ENCODE measurements around the gene BCAS3.
A peak's percentile ranks its signal among the peaks of the same experiment; 100 is the strongest.

The BCAS3 gene

GRCh38 chr17:61135782-61136181 is 458.1 kb downstream of the BCAS3 start:
- H3K79me1 ChIP-seq (replicated peaks; ENCODE audit: low read length, poor library complexity, severe bottlenecking), result no peaks in the 10 kb centered on the region
- H2BK5ac ChIP-seq (ENCODE audit: low read depth, low read length, poor library complexity, severe bottlenecking), result no peak overlapping the region
- DNase-seq, result no peak
- no peak overlapping the region for H3K27ac ChIP-seq (ENCODE audit: low read length, poor library complexity, severe bottlenecking)
- H3K23ac ChIP-seq (ENCODE audit: low read length in 2 of 2), result no peak overlapping the region
- 93% methylated on average over 14 of the region's 14 CpGs for WGBS
- no peaks in the 10 kb centered on the region for H3K36me3 ChIP-seq (ENCODE audit: control insufficient read depth in 1 of 2, insufficient read depth in 2 of 2, low read depth in 1 of 2, low read length in 2 of 2)
- H3K4me1 ChIP-seq (ENCODE audit: control insufficient read depth, insufficient read depth, low read depth, low read length), result no peaks in the 10 kb centered on the region
- no peak overlapping the region for H3K14ac ChIP-seq (ENCODE audit: low read length in 2 of 2)
- no peak overlapping the region for H3K4me3 ChIP-seq (ENCODE audit: insufficient read depth in 1 of 2, low read depth in 1 of 2, low read length in 2 of 2)
- H2AFZ ChIP-seq (ENCODE audit: low read depth, low read length), result no peak overlapping the region
- no peaks in the 10 kb centered on the region for H3K27me3 ChIP-seq (ENCODE audit: control insufficient read depth in 1 of 2, insufficient read depth in 1 of 2, low read length in 2 of 2)
- peak overlapping the region; percentile 54 for H4K8ac ChIP-seq (ENCODE audit: low read length)
- no peak overlapping the region for H2BK15ac ChIP-seq (ENCODE audit: low read depth, poor library complexity, severe bottlenecking)
- H2BK12ac ChIP-seq (ENCODE audit: low read length in 2 of 2), result peak overlapping the region; percentile 19 to 91
- H3K9me3 ChIP-seq (ENCODE audit: control insufficient read depth, low read length), result no peaks in the 10 kb centered on the region
- H4K91ac ChIP-seq (ENCODE audit: low read length), result peak overlapping the region; percentile 25
- no peak overlapping the region for H3K9ac ChIP-seq (ENCODE audit: low read length)
- H2AK5ac ChIP-seq (ENCODE audit: low read length, severe bottlenecking), result no peak overlapping the region
- H3K18ac ChIP-seq (ENCODE audit: low read depth in 1 of 2, low read length in 2 of 2), result no peak overlapping the region
- no peak overlapping the region for H3K4me2 ChIP-seq (ENCODE audit: low read length, poor library complexity, severe bottlenecking)
- peak overlapping the region in 1 of 2 experiments; percentile 75 for H3K4ac ChIP-seq (ENCODE audit: low read depth in 1 of 2, low read length in 2 of 2)
- H2BK120ac ChIP-seq (ENCODE audit: low read depth, low read length), result peak overlapping the region; percentile 43

- no peak overlapping the region for H2BK5ac ChIP-seq (ENCODE audit: low read depth, low read length, poor library complexity, severe bottlenecking)
- no peak overlapping the region for H3K4me2 ChIP-seq (ENCODE audit: low read length, poor library complexity, severe bottlenecking)
- no peak overlapping the region for H3K18ac ChIP-seq (ENCODE audit: low read depth in 1 of 2, low read length in 2 of 2)
- no peak overlapping the region for H2AK5ac ChIP-seq (ENCODE audit: low read length, severe bottlenecking)
- 92% methylated on average over 6 of the region's 7 CpGs for WGBS
- H2BK15ac ChIP-seq (ENCODE audit: low read depth, poor library complexity, severe bottlenecking), result no peak overlapping the region
- no peak for DNase-seq
- no peak overlapping the region for H2BK12ac ChIP-seq (ENCODE audit: low read length in 2 of 2)
- no peaks in the 10 kb centered on the region for H3K27me3 ChIP-seq (ENCODE audit: control insufficient read depth in 1 of 2, insufficient read depth in 1 of 2, low read length in 2 of 2)
- no peak overlapping the region for H3K23ac ChIP-seq (ENCODE audit: low read length in 2 of 2)
- no peak overlapping the region for H3K14ac ChIP-seq (ENCODE audit: low read length in 2 of 2)
- H3K36me3 ChIP-seq (ENCODE audit: control insufficient read depth in 1 of 2, insufficient read depth in 2 of 2, low read depth in 1 of 2, low read length in 2 of 2), result no peaks in the 10 kb centered on the region
- H3K27ac ChIP-seq (ENCODE audit: low read length, poor library complexity, severe bottlenecking), result no peak overlapping the region
- no peaks in the 10 kb centered on the region for H3K4me1 ChIP-seq (ENCODE audit: control insufficient read depth, insufficient read depth, low read depth, low read length)
- H3K4me3 ChIP-seq (ENCODE audit: insufficient read depth in 1 of 2, low read depth in 1 of 2, low read length in 2 of 2), result no peak overlapping the region
- no peak overlapping the region for H2BK120ac ChIP-seq (ENCODE audit: low read depth, low read length)
- H3K9me3 ChIP-seq (ENCODE audit: control insufficient read depth, low read length), result no peaks in the 10 kb centered on the region
- H3K79me1 ChIP-seq (replicated peaks; ENCODE audit: low read length, poor library complexity, severe bottlenecking), result no peaks in the 10 kb centered on the region
- no peak overlapping the region for H4K8ac ChIP-seq (ENCODE audit: low read length)
- H4K91ac ChIP-seq (ENCODE audit: low read length), result no peak overlapping the region
- no peak overlapping the region for H3K9ac ChIP-seq (ENCODE audit: low read length)
- H3K4ac ChIP-seq (ENCODE audit: low read depth in 1 of 2, low read length in 2 of 2), result no peak overlapping the region
- no peak overlapping the region for H2AFZ ChIP-seq (ENCODE audit: low read depth, low read length)
These were observed 458.6 kb downstream of the BCAS3 start for GRCh38 chr17:61136296-61136695.

DNA sequence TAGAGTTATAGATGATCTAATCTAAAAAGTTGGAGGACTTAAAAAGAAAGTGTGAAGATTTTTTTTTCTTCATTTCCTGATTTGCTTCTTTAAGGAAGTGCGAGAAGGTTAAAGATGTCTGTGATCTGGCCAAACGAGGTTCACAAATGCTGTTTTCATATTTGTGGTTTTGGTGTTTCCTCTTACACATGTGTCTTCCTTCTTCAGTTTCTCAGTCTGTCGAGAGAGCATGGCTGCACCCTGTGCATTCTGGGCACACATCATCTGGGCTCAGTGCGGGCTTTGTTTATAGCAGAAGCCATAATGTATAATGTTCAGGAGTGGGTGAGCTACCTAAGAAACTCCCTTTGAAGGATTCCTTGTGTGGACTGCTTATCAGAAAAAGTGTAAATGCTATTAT is 461.6 kb downstream of the BCAS3 start:
- Histone ChIP-seq H3K18ac (ENCODE audit: low read depth in 1 of 2, low read length in 2 of 2) (no peak overlapping the region), H4K8ac (ENCODE audit: low read length) (no peak overlapping the region), H3K27ac (ENCODE audit: low read length, poor library complexity, severe bottlenecking) (peak overlapping the region; percentile 10), H3K23ac (ENCODE audit: low read length in 2 of 2) (no peak overlapping the region), H4K91ac (ENCODE audit: low read length) (no peak overlapping the region), H3K4me1 (ENCODE audit: control insufficient read depth, insufficient read depth, low read depth, low read length) (no peaks in the 10 kb centered on the region), H3K27me3 (ENCODE audit: control insufficient read depth in 1 of 2, insufficient read depth in 1 of 2, low read length in 2 of 2) (no peaks in the 10 kb centered on the region), H3K14ac (ENCODE audit: low read length in 2 of 2) (no peak overlapping the region), H3K4ac (ENCODE audit: low read depth in 1 of 2, low read length in 2 of 2) (no peak overlapping the region), H2BK120ac (ENCODE audit: low read depth, low read length) (no peak overlapping the region), H2BK12ac (ENCODE audit: low read length in 2 of 2) (no peak overlapping the region), H3K36me3 (ENCODE audit: control insufficient read depth in 1 of 2, insufficient read depth in 2 of 2, low read depth in 1 of 2, low read length in 2 of 2) (no peaks in the 10 kb centered on the region), H2BK5ac (ENCODE audit: low read depth, low read length, poor library complexity, severe bottlenecking) (no peak overlapping the region), H2AFZ (ENCODE audit: low read depth, low read length) (no peak overlapping the region), H3K79me1 (replicated peaks; ENCODE audit: low read length, poor library complexity, severe bottlenecking) (no peaks in the 10 kb centered on the region), H3K4me3 (ENCODE audit: insufficient read depth in 1 of 2, low read depth in 1 of 2, low read length in 2 of 2) (no peak overlapping the region), H3K9ac (ENCODE audit: low read length) (peak overlapping the region; percentile 51), H2BK15ac (ENCODE audit: low read depth, poor library complexity, severe bottlenecking) (no peak overlapping the region), H3K4me2 (ENCODE audit: low read length, poor library complexity, severe bottlenecking) (no peak overlapping the region), H2AK5ac (ENCODE audit: low read length, severe bottlenecking) (no peak overlapping the region), H3K9me3 (ENCODE audit: control insufficient read depth, low read length) (no peaks in the 10 kb centered on the region)
- WGBS, result 0% methylated on average over 4 of the region's 4 CpGs
- peak; percentile 81 for DNase-seq

GRCh38 chr17:61140081-61140786 is 462.6 kb downstream of the BCAS3 start:
- H3K4ac ChIP-seq (ENCODE audit: low read depth in 1 of 2, low read length in 2 of 2), result peak overlapping the region in 1 of 2 experiments; percentile 61
- no peaks in the 10 kb centered on the region for H3K79me1 ChIP-seq (replicated peaks; ENCODE audit: low read length, poor library complexity, severe bottlenecking)
- no peak overlapping the region for H3K27ac ChIP-seq (ENCODE audit: low read length, poor library complexity, severe bottlenecking)
- H2BK15ac ChIP-seq (ENCODE audit: low read depth, poor library complexity, severe bottlenecking), result no peak overlapping the region
- no peak overlapping the region for H3K4me3 ChIP-seq (ENCODE audit: insufficient read depth in 1 of 2, low read depth in 1 of 2, low read length in 2 of 2)
- H3K27me3 ChIP-seq (ENCODE audit: control insufficient read depth in 1 of 2, insufficient read depth in 1 of 2, low read length in 2 of 2), result no peaks in the 10 kb centered on the region
- no peak overlapping the region for H3K9ac ChIP-seq (ENCODE audit: low read length)
- H2BK120ac ChIP-seq (ENCODE audit: low read depth, low read length), result peak overlapping the region; percentile 71
- no peak overlapping the region for H2AK5ac ChIP-seq (ENCODE audit: low read length, severe bottlenecking)
- no peak overlapping the region for H4K8ac ChIP-seq (ENCODE audit: low read length)
- H2AFZ ChIP-seq (ENCODE audit: low read depth, low read length), result no peak overlapping the region
- no peak overlapping the region for H2BK5ac ChIP-seq (ENCODE audit: low read depth, low read length, poor library complexity, severe bottlenecking)
- H3K36me3 ChIP-seq (ENCODE audit: control insufficient read depth in 1 of 2, insufficient read depth in 2 of 2, low read depth in 1 of 2, low read length in 2 of 2), result no peaks in the 10 kb centered on the region
- no peak overlapping the region for H3K23ac ChIP-seq (ENCODE audit: low read length in 2 of 2)
- peaks cover 2% of the 10 kb centered on the region for H3K4me1 ChIP-seq (ENCODE audit: control insufficient read depth, insufficient read depth, low read depth, low read length)
- H4K91ac ChIP-seq (ENCODE audit: low read length), result no peak overlapping the region
- no peak for DNase-seq
- WGBS, result 89% methylated on average over 3 of the region's 3 CpGs
- peak overlapping the region in 1 of 2 experiments; percentile 79 for H3K18ac ChIP-seq (ENCODE audit: low read depth in 1 of 2, low read length in 2 of 2)
- no peak overlapping the region for H3K4me2 ChIP-seq (ENCODE audit: low read length, poor library complexity, severe bottlenecking)
- peak overlapping the region; percentile 51 to 66 for H2BK12ac ChIP-seq (ENCODE audit: low read length in 2 of 2)
- no peak overlapping the region for H3K14ac ChIP-seq (ENCODE audit: low read length in 2 of 2)
- H3K9me3 ChIP-seq (ENCODE audit: control insufficient read depth, low read length), result no peaks in the 10 kb centered on the region

Data from mesenchymal stem cell (in vitro differentiated cells and primary cell).